ENCODE data around the gene ANKAR.

DNA sequence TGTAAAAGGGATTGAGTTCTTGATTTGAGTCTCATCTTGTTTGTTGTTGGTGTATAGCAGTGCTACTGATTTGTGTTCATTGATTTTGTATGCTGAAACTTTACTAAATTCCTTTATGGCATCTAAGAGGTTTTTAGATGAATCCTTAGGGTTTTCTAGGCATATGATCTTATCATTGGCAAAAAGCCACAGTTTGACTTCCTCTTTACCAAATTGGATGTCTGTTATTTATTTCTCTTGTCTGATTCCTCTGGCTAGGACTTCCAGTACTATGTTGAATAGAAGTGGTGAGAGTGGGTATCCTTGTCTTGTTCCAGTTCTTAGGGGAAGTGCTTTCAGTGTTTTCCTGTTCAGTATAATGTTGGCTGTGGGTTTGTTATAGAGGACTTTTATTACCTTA, 4.8 kb downstream of the ANKAR start:
- no peak for TF ChIP-seq POLR2A (IDR thresholded peaks at IDR 0.05)
- TF ChIP-seq, protein P1, sequence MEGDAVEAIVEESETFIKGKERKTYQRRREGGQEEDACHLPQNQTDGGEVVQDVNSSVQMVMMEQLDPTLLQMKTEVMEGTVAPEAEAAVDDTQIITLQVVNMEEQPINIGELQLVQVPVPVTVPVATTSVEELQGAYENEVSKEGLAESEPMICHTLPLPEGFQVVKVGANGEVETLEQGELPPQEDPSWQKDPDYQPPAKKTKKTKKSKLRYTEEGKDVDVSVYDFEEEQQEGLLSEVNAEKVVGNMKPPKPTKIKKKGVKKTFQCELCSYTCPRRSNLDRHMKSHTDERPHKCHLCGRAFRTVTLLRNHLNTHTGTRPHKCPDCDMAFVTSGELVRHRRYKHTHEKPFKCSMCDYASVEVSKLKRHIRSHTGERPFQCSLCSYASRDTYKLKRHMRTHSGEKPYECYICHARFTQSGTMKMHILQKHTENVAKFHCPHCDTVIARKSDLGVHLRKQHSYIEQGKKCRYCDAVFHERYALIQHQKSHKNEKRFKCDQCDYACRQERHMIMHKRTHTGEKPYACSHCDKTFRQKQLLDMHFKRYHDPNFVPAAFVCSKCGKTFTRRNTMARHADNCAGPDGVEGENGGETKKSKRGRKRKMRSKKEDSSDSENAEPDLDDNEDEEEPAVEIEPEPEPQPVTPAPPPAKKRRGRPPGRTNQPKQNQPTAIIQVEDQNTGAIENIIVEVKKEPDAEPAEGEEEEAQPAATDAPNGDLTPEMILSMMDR (IDR thresholded peaks at IDR 0.05), result no peak
